BE2C (cell line): Measurements from ENCODE around the gene SWT1.

Source experiments
- DNase-seq: peaks from one replicate; pipeline ENCODE4 v3.0.0-alpha.2; 2020
- H3K27me3 ChIP-seq: fragments of 250-450 bp; sonication (Bioruptor Pico); 2 replicates; pipeline ENCODE4 v1.5.1; 2020; ENCODE audit warnings: mild to moderate bottlenecking
- H3K36me3 ChIP-seq: fragments of 250-450 bp; sonication (Bioruptor Pico); 2 replicates; pipeline ENCODE4 v1.5.1; 2020; ENCODE audit warnings: mild to moderate bottlenecking
- H3K4me1 ChIP-seq: fragments of 250-450 bp; sonication (Bioruptor Pico); 2 replicates; pipeline ENCODE4 v1.5.1; 2020
- H3K4me3 ChIP-seq: 2 replicates; pipeline ENCODE4 v1.5.1; 2011; ENCODE audit warnings: low read depth, low read length
- H3K9me3 ChIP-seq: fragments of 250-450 bp; sonication (Bioruptor Pico); 2 replicates; pipeline ENCODE4 v1.5.1; 2020
- CTCF ChIP-seq: IDR thresholded peaks from 2 replicates; pipeline ENCODE4 v1.5.1; 2012; ENCODE audit warnings: mild to moderate bottlenecking, low read depth, low read length

Gene SWT1

GRCh38 chr1:185334182-185334581 lies 177.2 kb downstream of the SWT1 start:
- TF ChIP-seq CTCF, result no peak
- H3K27me3 ChIP-seq, result peaks cover 9% of the 10 kb centered on the region; the same call in 1 of the 2 replicates
- no peaks in the 10 kb centered on the region for H3K36me3 ChIP-seq
- DNase-seq, result no peak
- H3K9me3 ChIP-seq, result no peaks in the 10 kb centered on the region; the same call in 1 of the 2 replicates
- no peak overlapping the region for H3K4me3 ChIP-seq
- no peaks in the 10 kb centered on the region for H3K4me1 ChIP-seq

GRCh38 chr1:185337246-185337645 lies 180.3 kb downstream of the SWT1 start:
- Histone ChIP-seq H3K36me3 (no peaks in the 10 kb centered on the region), H3K4me1 (no peaks in the 10 kb centered on the region), H3K4me3 (no peak overlapping the region), H3K27me3 (no peaks in the 10 kb centered on the region), H3K9me3 (no peaks in the 10 kb centered on the region; the same call in 1 of the 2 replicates)
- no peak for DNase-seq
- no peak for TF ChIP-seq CTCF

GRCh38 chr1:185338719-185339622 lies 182.0 kb downstream of the SWT1 start:
- TF ChIP-seq CTCF, result no peak
- Histone ChIP-seq H3K4me3 (no peak overlapping the region), H3K4me1 (no peaks in the 10 kb centered on the region), H3K9me3 (no peaks in the 10 kb centered on the region), H3K36me3 (no peaks in the 10 kb centered on the region), H3K27me3 (no peaks in the 10 kb centered on the region)
- no peak for DNase-seq

DNA sequence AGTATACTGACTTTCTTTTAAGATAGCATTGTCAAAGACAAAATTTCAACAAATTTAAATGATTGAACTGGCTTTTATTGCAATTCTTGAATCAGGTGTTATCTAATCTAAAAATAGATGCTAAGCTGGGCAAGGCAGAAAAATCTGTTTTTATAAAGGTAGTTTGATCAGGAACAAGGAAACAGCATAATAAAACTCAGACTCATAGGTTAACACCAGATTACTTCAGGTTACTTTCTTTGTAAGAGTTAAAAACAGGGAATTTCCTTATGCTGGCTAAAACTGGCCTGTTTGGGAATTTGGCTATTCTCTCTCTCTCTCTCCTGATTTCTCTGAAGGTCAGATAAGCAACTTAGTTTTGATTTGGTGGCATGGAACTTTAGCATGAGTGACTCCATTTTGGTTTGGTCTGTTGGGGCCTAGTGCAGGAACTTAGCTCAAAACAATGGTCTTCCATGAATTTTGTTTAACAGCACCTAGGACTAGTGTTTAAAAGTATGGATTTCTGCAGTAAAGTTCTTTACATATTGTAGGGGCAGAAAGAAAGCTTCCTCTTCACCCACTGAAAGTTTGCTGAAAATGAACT lies 184.3 kb downstream of the SWT1 start:
- H3K9me3 ChIP-seq, result no peaks in the 10 kb centered on the region
- H3K4me1 ChIP-seq, result no peaks in the 10 kb centered on the region
- TF ChIP-seq CTCF, result no peak
- DNase-seq, result no peak
- H3K36me3 ChIP-seq, result no peaks in the 10 kb centered on the region
- no peaks in the 10 kb centered on the region for H3K27me3 ChIP-seq
- H3K4me3 ChIP-seq, result no peak overlapping the region
